Panc1 (cell line): ENCODE measurements around the gene UBE2J2. TPM values are rescaled to one million over a fixed set of nuclear protein-coding genes. Genes with fewer than 3 reads are reported as not detected.
A peak's percentile ranks its signal among the peaks of the same experiment; 100 is the strongest.

Source experiments
- ATAC-seq: fragments of 200-7000 bp; cut with Tn5 transposase; 2 replicates; pipeline ENCODE4 v1.9.1; 2020; ENCODE audit warnings: mild to moderate bottlenecking, moderate library complexity
- BruUV-seq: library from RNA; stranded (reverse); fragments of 400-500 nt; replicated peaks from 2 replicates; lab custom pipeline; 2021; lab: Mats Ljungman, UMichigan
- CTCF ChIA-PET: fragments of 300-600 bp; sonication (Branson Sonifier 250); formaldehyde crosslinking; loops from one replicate; lab custom pipeline; 2022; ENCODE audit warnings: antibody characterized with exemption; lab: Charles Lee
- POLR2A ChIA-PET: fragments of 300-600 bp; sonication (Branson Sonifier 250); formaldehyde crosslinking; loops from one replicate; lab custom pipeline; 2022; ENCODE audit warnings: antibody characterized with exemption; lab: Charles Lee
- DNase-seq: peaks from one replicate; pipeline ENCODE4 v3.0.0-alpha.2; 2010; ENCODE audit warnings: low read depth, low spot score
- H3K27ac ChIP-seq: 2 replicates; pipeline ENCODE4 v1.5.1; 2011; ENCODE audit warnings: mild to moderate bottlenecking, low read length, inconsistent platforms
- H3K27me3 ChIP-seq: fragments of 200-500 bp; sonication (Bioruptor generic); 2 replicates; pipeline ENCODE4 v1.6.0; 2014; ENCODE audit warnings: low read length, inconsistent platforms; ENCODE audit not compliant: control insufficient read depth, insufficient read depth
- H3K36me3 ChIP-seq: fragments of 200-500 bp; sonication (Bioruptor generic); 2 replicates; pipeline ENCODE4 v1.5.1; 2014; ENCODE audit warnings: inconsistent platforms, mild to moderate bottlenecking, low read length, moderate library complexity; ENCODE audit not compliant: control insufficient read depth, insufficient read depth
- H3K4me1 ChIP-seq: 2 replicates; pipeline ENCODE4 v1.5.1; 2011; ENCODE audit warnings: inconsistent platforms, mild to moderate bottlenecking, low read length, moderate library complexity; ENCODE audit not compliant: control insufficient read depth, insufficient read depth
- H3K4me3 ChIP-seq, 2 experiments: 2 replicates each; pipeline ENCODE4 v1.5.1; 2011 to 2012; ENCODE audit warnings: low read depth in 2 of 2, low read length in 2 of 2, mild to moderate bottlenecking in 2 of 2, inconsistent platforms in 1 of 2, moderate library complexity in 1 of 2
- H3K9me3 ChIP-seq: fragments of 200-500 bp; sonication (Bioruptor generic); 2 replicates; pipeline ENCODE4 v1.5.1; 2014; ENCODE audit warnings: low read depth, mild to moderate bottlenecking, inconsistent platforms, low read length, moderate library complexity; ENCODE audit not compliant: control insufficient read depth, insufficient read depth
- POLR2AphosphoS5 ChIP-seq: IDR thresholded peaks from 2 replicates; pipeline ENCODE4 v1.6.1; 2012; ENCODE audit warnings: mild to moderate bottlenecking, low read depth, low read length, moderate library complexity
- SIN3A ChIP-seq: IDR thresholded peaks from 2 replicates; pipeline ENCODE4 v1.6.1; 2012; ENCODE audit warnings: low read depth, mild to moderate bottlenecking, low read length, moderate library complexity, borderline replicate concordance; ENCODE audit not compliant: insufficient read depth
- TCF7L2 ChIP-seq: IDR thresholded peaks from 2 replicates; pipeline ENCODE4 v1.6.1; 2011; ENCODE audit warnings: mild to moderate bottlenecking, low read depth, low read length, inconsistent platforms
- in situ Hi-C: cut with HindIII; loops from 2 replicates; pipeline ENCODE4 v1.10.0; 2016; ENCODE audit warnings: low sequenced_read_pairs, low pct_unique_long_range_greater_than_20kb
- intact Hi-C: fragments of 100-400 bp; cut with micrococcal nuclease; formaldehyde crosslinking; loops from one replicate; pipeline ENCODE4 v1.10.0; 2022; ENCODE audit not compliant: unreplicated experiment
- total RNA-seq: library from RNA; stranded (reverse); gene quantifications from one replicate; pipeline ENCODE4 v1.2.1, GENCODE V29; 2021; ENCODE audit not compliant: unreplicated experiment
- TF ChIP-seq, protein P1 (sequence below), 2 experiments: IDR thresholded peaks; 2 replicates each; pipeline ENCODE4 v1.6.1; 2011 to 2012; ENCODE audit warnings: low read depth in 2 of 2, control low read depth in 1 of 2, low read length in 1 of 2, mild to moderate bottlenecking in 1 of 2, moderate library complexity in 1 of 2; ENCODE audit not compliant: insufficient read depth in 1 of 2
- TF ChIP-seq, protein P2 (sequence below): fragments of 450-650 bp; IDR thresholded peaks from 2 replicates; pipeline ENCODE4 v1.5.1; 2017; ENCODE audit warnings: mild to moderate bottlenecking

Gene UBE2J2
- total RNA-seq, 1 experiment from 2014 or later, result 101 TPM

DNA sequence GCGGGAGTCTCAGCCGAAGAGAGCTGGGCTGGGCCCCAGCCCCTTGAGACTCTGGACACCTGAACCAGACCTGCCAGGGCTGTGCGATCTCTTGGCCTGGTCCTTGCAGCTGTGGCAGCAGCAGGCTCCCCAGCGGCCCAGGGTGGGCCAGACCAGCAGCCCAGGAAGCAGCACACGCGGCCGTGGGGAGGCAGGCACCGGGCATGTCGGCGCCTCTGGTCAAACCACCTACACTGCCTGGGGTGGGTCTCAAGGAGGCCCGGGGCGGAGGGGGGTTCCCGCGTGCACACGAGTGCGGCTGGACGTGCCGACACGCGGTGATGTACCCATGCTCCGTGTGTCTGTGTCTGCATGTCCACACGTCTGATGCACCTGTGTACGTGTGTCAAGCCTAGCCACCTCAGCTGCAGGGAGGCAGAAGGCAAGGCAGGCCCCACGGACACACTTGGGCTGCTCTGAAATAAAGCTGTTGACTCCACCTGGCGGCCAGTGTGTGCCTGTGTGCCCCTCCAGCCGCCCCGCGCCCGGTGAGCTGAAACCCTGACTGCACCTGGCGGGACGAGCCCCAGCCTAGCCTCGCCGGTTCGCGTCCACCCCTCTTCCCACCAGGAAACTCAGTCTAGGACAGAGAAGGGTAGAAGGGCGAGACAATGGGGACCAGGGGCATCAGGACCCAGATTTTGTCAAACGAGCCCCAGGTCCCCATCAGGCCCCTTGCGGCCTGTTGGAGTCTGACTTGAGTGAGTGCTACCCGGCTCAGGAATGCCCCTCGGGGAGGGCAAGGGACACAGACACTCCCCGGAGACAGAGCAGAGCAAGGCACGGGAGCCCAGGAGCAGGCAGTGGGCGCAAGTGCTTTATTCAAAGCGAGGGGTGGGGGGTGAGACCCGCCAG is 18.1 kb upstream of the UBE2J2 start:
- POLR2A ChIA-PET, result no interaction called here
- CTCF ChIA-PET, result interaction anchor here (0.6 to 1.1 kb wide), 8 partner anchors 9 to 369 kb away, joined by 3 to 11 read pairs (median 6); partner anchors contain the start of gene ISG15

DNA sequence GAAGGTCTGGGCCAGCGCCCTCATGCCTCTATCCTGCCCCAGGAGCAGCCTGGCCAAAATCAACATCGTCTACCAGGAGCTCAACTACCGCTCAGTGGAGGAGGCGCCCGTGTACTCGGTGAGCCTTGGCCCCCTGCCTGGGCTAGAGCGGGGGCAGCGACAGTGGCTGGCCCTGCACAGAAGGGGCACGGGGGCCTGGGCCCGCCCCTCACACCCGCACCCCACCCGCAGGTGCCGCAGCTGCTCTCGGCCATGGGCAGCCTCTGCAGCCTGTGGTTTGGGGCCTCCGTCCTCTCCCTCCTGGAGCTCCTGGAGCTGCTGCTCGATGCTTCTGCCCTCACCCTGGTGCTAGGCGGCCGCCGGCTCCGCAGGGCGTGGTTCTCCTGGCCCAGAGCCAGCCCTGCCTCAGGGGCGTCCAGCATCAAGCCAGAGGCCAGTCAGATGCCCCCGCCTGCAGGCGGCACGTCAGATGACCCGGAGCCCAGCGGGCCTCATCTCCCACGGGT is 17.4 kb upstream of the UBE2J2 start:
- no peaks in the 10 kb centered on the region for H3K9me3 ChIP-seq
- DNase-seq (no peak), ATAC-seq (peak; percentile 41)
- no peak overlapping the region for H3K27ac ChIP-seq
- intact Hi-C loops, result no loop called here
- in situ Hi-C loops, result no loop called here
- ChIA-PET CTCF (interaction anchor here (0.6 to 1.1 kb wide), 10 partner anchors 9 to 368 kb away, joined by 3 to 11 read pairs (median 6); partner anchors contain the start of gene ISG15), POLR2A (no interaction called here)
- TF ChIP-seq, protein P1, sequence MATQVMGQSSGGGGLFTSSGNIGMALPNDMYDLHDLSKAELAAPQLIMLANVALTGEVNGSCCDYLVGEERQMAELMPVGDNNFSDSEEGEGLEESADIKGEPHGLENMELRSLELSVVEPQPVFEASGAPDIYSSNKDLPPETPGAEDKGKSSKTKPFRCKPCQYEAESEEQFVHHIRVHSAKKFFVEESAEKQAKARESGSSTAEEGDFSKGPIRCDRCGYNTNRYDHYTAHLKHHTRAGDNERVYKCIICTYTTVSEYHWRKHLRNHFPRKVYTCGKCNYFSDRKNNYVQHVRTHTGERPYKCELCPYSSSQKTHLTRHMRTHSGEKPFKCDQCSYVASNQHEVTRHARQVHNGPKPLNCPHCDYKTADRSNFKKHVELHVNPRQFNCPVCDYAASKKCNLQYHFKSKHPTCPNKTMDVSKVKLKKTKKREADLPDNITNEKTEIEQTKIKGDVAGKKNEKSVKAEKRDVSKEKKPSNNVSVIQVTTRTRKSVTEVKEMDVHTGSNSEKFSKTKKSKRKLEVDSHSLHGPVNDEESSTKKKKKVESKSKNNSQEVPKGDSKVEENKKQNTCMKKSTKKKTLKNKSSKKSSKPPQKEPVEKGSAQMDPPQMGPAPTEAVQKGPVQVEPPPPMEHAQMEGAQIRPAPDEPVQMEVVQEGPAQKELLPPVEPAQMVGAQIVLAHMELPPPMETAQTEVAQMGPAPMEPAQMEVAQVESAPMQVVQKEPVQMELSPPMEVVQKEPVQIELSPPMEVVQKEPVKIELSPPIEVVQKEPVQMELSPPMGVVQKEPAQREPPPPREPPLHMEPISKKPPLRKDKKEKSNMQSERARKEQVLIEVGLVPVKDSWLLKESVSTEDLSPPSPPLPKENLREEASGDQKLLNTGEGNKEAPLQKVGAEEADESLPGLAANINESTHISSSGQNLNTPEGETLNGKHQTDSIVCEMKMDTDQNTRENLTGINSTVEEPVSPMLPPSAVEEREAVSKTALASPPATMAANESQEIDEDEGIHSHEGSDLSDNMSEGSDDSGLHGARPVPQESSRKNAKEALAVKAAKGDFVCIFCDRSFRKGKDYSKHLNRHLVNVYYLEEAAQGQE (IDR thresholded peaks at IDR 0.05; ENCODE audit: insufficient read depth in 1 of 2, low read depth in 2 of 2, low read length in 1 of 2), result no peak
- TF ChIP-seq SIN3A (no peak), POLR2AphosphoS5 (no peak), TCF7L2 (no peak)
- TF ChIP-seq, protein P2, sequence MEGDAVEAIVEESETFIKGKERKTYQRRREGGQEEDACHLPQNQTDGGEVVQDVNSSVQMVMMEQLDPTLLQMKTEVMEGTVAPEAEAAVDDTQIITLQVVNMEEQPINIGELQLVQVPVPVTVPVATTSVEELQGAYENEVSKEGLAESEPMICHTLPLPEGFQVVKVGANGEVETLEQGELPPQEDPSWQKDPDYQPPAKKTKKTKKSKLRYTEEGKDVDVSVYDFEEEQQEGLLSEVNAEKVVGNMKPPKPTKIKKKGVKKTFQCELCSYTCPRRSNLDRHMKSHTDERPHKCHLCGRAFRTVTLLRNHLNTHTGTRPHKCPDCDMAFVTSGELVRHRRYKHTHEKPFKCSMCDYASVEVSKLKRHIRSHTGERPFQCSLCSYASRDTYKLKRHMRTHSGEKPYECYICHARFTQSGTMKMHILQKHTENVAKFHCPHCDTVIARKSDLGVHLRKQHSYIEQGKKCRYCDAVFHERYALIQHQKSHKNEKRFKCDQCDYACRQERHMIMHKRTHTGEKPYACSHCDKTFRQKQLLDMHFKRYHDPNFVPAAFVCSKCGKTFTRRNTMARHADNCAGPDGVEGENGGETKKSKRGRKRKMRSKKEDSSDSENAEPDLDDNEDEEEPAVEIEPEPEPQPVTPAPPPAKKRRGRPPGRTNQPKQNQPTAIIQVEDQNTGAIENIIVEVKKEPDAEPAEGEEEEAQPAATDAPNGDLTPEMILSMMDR, result no peak
- no peaks in the 10 kb centered on the region for H3K36me3 ChIP-seq
- H3K4me3 ChIP-seq, result no peak overlapping the region
- peaks cover 12% of the 10 kb centered on the region for H3K4me1 ChIP-seq
- BruUV-seq, result no TSS peak
- H3K27me3 ChIP-seq, result no peaks in the 10 kb centered on the region

More for the DNA sequence above, 18.1 kb upstream of the UBE2J2 start:
- H3K27me3 ChIP-seq, result no peaks in the 10 kb centered on the region
- DNase-seq (no peak), ATAC-seq (peak; percentile 86)
- TF ChIP-seq SIN3A, result no peak
- TF ChIP-seq, protein P2, result peak; percentile 87
- H3K4me1 ChIP-seq, result peaks cover 12% of the 10 kb centered on the region
- no TSS peak for BruUV-seq
- in situ Hi-C loops, result no loop called here
- H3K9me3 ChIP-seq, result no peaks in the 10 kb centered on the region
- intact Hi-C loops, result no loop called here
- H3K36me3 ChIP-seq, result no peaks in the 10 kb centered on the region
- no peak overlapping the region for H3K4me3 ChIP-seq
- H3K27ac ChIP-seq, result no peak overlapping the region
